C4-2B (cell line): Measurements from ENCODE around the gene SGMS2.

Experiments
- ZFX ChIP-seq: fragments of 450-650 bp; IDR thresholded peaks from 2 replicates; pipeline ENCODE4 v1.6.1; 2017
- TF ChIP-seq, protein P1 (sequence below): fragments of 450-650 bp; conservative IDR thresholded peaks from 2 replicates; pipeline ENCODE4 v1.5.1; 2017; ENCODE audit warnings: mild to moderate bottlenecking

DNA sequence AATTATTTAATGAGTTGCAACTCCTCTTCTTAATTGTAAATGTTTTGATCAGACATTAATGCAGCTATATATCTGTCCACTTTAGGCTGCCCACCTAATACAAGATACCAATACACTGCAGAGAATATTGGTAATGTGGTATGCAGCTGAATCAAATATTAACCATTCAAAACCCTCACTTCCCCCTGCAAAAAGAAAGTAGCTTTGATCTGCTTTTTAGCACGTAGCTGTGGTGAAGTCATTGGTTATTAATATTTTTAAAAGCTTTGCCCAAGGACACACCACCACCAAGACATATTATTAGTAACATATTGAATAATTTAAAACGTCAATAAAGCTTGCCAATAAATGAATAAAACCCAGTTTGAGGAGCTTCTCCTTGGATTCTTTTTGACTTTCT lies 78.0 kb downstream of the SGMS2 start:
- TF ChIP-seq, protein P1, sequence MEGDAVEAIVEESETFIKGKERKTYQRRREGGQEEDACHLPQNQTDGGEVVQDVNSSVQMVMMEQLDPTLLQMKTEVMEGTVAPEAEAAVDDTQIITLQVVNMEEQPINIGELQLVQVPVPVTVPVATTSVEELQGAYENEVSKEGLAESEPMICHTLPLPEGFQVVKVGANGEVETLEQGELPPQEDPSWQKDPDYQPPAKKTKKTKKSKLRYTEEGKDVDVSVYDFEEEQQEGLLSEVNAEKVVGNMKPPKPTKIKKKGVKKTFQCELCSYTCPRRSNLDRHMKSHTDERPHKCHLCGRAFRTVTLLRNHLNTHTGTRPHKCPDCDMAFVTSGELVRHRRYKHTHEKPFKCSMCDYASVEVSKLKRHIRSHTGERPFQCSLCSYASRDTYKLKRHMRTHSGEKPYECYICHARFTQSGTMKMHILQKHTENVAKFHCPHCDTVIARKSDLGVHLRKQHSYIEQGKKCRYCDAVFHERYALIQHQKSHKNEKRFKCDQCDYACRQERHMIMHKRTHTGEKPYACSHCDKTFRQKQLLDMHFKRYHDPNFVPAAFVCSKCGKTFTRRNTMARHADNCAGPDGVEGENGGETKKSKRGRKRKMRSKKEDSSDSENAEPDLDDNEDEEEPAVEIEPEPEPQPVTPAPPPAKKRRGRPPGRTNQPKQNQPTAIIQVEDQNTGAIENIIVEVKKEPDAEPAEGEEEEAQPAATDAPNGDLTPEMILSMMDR = no peak
- TF ChIP-seq ZFX = no peak
